AG09319 (cell line): Measurements from ENCODE around the gene RFX1.

Source experiments
- DNase-seq: peaks from one replicate; pipeline ENCODE4 v3.0.0-alpha.2; 2010; ENCODE audit warnings: low read depth; ENCODE audit errors: extremely low read depth
- TF ChIP-seq, protein P1 (sequence below): IDR thresholded peaks from 2 replicates; pipeline ENCODE4 v1.5.1; 2011; ENCODE audit warnings: low read depth, mild to moderate bottlenecking, inconsistent platforms, low read length, moderate library complexity

Gene RFX1

DNA sequence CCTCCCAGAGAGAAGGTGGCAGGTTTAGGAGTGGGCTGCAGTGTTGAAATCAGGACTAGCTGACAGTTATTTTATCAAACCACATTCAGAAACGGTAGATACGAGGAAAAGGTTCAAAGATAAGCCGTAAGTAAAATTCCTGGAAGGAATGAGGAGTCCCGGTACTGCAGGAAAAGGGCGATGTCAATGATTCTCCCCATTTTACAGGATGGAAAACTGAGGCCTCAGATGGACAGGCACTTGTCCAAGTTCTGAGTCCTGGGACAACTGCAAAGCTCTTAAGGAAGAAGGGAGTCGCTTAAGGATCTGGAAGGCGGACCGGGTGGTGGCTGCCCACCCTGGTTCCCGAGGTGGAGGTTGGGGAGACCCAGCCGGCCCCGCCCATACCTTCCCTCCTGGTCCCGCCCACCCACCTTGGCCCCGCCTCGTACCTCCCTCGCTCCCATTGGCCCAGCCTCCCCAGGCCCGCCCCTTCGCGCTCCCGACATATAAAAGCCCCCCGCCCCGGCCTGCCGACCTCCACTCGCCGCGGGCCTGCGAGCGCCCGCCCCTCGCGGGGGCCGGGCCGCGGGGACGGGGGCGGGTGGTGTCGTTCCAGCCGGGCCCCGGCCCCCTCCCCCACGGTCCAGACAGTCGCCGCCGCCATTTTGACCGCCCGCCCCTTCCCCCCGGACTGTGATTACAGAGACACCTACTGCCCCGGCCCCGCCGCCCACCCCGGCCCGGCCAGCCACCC, 603 bp downstream of the RFX1 start:
- TF ChIP-seq, protein P1, sequence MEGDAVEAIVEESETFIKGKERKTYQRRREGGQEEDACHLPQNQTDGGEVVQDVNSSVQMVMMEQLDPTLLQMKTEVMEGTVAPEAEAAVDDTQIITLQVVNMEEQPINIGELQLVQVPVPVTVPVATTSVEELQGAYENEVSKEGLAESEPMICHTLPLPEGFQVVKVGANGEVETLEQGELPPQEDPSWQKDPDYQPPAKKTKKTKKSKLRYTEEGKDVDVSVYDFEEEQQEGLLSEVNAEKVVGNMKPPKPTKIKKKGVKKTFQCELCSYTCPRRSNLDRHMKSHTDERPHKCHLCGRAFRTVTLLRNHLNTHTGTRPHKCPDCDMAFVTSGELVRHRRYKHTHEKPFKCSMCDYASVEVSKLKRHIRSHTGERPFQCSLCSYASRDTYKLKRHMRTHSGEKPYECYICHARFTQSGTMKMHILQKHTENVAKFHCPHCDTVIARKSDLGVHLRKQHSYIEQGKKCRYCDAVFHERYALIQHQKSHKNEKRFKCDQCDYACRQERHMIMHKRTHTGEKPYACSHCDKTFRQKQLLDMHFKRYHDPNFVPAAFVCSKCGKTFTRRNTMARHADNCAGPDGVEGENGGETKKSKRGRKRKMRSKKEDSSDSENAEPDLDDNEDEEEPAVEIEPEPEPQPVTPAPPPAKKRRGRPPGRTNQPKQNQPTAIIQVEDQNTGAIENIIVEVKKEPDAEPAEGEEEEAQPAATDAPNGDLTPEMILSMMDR, result no peak
- peak; percentile 55 for DNase-seq

DNA sequence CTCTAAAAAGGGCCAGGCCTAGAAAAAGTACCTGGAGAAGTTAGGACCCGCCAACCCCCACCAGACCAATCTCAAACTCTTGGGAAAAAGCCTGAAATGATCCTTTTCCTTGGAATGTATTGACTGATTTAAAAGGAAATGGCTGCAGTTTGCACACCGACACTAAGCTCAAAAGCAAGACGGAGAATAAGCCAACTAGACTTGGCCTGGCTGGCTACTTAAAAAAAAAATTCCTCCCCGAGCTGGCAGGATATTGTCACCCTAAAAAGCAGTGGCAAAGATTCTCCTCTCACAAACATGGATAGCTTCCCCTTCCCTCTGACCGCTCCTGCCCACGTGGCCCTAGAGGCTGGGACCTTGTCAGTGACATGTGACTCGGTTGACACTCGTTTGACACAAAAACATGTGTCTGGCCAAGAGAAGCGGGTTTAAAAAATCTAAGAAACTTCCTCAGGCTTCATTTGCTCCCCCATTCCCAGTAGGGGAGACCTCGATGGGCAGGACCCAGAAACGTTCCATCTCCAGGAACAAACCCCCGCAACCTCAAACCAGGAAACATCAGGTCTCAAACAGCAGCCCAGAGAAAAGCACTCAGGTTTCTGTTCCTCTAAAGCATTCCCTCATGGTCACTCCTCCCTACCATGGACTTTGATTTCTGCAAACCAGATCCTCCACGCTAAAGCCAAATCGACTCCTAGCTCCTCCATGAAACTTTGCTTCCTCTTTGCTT, 1.3 kb downstream of the RFX1 start:
- TF ChIP-seq, protein P1, result no peak
- no peak for DNase-seq

DNA sequence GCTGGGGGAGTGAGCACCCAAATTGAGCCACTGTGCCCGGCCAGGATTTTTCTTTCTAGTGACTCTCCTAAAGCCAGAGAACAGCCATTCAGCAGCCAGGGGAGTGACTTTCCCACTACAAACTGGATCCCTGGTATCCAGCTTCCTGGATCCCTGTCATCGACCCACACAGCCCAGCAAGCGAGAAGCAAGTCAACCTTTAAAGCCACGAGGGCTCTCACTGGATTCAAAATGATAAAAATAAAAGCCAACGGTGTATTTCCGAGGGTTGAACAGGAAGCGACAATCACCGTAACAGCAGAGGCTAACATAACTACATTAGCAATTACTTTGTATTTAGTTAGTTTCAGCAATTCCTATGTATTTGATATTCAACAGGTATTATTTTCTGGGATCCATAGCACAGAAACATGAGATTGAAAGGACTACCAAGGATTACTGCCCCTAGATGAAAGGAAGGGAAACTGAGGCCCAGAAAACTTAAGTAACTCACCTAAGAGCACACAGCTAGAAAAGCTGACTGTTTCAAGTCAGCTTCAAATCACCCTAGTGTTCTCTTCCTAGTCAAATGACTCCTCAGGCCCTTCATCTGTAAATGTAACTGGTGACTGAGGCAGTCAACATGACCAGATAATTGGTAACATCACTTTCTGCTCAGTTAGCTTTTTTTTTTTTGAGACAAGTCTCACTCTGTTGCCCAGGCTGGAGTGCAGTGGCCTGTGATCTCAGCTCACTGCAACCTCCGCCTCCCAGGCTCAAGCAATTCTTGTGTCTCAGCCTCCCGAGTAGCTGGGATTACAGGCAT, 2.7 kb downstream of the RFX1 start:
- TF ChIP-seq, protein P1, result no peak
- DNase-seq, result no peak

DNA sequence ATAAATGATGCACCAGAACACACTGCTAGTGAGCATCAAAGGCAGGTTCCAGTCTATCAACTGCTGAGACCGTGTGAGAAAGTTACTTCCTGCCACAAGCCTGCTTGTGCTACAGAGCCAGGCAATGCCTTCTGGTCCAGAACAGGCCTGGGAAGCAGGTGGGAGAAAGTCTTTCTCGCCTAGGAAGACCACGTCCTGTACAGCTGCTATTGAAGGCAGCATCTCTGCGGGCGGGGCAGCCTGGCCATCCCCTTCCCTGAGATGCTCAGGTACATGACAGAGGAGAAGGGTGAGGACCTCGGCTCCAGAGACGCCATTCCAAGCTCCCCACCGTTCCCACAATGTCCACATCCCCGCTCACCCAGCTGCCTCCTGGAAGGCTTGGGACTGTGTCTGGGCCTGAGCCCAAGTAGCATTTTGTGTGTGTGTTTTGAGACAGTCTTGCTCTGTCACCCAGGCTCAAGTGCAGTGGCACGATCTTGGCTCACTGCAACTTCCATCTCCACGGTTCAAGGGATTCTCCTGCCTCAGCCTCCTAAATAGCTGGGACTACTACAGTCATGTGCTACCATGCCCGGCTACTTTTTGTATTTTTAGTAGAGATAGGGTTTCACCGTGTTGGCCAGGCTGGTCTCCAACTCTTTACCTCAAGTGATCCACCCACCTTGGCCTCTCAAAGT, 3.4 kb downstream of the RFX1 start:
- no peak for DNase-seq

DNA sequence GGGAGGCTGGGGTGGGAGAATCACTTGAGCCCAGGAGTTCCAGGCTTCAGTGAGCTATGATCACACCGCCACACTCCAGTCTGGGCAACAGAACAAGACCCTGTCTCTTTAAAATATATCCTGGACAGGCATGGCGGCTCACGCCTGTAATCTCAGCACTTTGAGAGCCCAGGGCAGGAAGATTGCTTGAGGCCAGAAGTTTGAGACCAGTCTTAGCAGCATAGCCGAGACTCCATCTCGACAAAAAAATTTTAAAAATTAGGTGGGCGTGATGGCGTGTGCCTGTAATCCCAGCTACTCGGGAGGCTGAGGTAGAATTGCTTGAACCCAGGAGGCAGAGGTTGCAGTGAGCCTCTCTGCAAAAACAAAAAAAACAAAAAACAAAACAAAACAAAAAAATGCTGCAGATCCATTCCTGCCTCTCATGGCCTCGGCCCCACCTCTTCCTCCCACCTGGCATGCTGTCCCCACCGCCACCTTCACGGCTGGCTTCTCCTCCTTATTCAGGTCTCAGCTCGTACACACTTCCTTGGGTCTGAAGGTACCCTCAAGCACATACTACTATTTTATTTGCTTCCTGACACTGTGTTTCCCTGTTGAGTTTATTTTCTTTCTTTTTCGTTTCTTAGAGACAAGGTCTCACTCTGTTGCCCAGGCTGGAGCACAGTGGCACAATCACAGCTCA, 5.3 kb downstream of the RFX1 start:
- TF ChIP-seq, protein P1, result no peak
- DNase-seq, result no peak

More for the DNA sequence above, 3.4 kb downstream of the RFX1 start:
- TF ChIP-seq, protein P1, result no peak

DNA sequence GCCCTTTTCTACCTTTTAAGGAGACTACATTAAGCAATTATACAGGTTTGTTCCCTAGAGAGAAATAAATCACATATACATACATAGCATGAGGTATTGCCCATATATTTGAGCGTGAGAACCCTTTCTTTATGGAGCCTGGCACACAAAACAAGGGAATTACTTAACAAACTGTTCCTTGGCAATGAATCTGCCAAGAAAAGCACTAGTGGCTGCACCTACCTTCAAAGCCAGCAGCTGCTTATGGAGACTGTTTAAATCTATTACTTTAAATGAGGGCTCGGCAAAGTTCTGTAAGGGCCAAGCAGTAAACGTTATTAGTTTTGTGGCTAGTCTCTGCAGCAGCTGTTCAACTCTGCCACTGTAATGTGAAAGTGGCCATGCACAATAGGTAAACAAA, 7.0 kb downstream of the RFX1 start:
- TF ChIP-seq, protein P1, result no peak
- no peak for DNase-seq
